OCI-LY3 (cell line): ENCODE measurements around the gene ICAM1.

ENCODE experiments used
- H2AFZ ChIP-seq: fragments of 200-600, 300-600 bp; shearing (Covaris generic); 2 replicates; pipeline ENCODE4 v1.6.0; 2014; ENCODE audit warnings: antibody characterized with exemption, low read depth, low read length
- H3K27ac ChIP-seq: fragments of 200-600, 300-600 bp; sonication (generic); 2 replicates; pipeline ENCODE4 v1.5.1; 2014; ENCODE audit warnings: mild to moderate bottlenecking, low read length, moderate library complexity, mixed read lengths
- H3K27me3 ChIP-seq: fragments of 200-600, 300-600 bp; sonication (generic); 2 replicates; pipeline ENCODE4 v1.6.1; 2014; ENCODE audit warnings: low read depth, low read length, mixed read lengths
- H3K36me3 ChIP-seq: fragments of 200-600, 300-600 bp; sonication (generic); replicated peaks from 2 replicates; pipeline ENCODE3; 2014; ENCODE audit warnings: low read depth, low read length, mixed read lengths
- H3K4me1 ChIP-seq: fragments of 300-600, 200-600 bp; sonication (generic); 2 replicates; pipeline ENCODE4 v1.6.1; 2014; ENCODE audit warnings: low read length, mixed read lengths
- H3K4me2 ChIP-seq: fragments of 200-600, 300-600 bp; sonication (generic); 2 replicates; pipeline ENCODE4 v1.6.1; 2014; ENCODE audit warnings: low read length, mixed read lengths
- H3K4me3 ChIP-seq: fragments of 300-600, 200-600 bp; sonication (generic); 2 replicates; pipeline ENCODE4 v1.5.1; 2014; ENCODE audit warnings: antibody characterized with exemption, mild to moderate bottlenecking, low read length, moderate library complexity
- H3K79me2 ChIP-seq: fragments of 300-600, 200-600 bp; shearing (Covaris generic); 2 replicates; pipeline ENCODE4 v1.6.1; 2014; ENCODE audit warnings: mild to moderate bottlenecking, low read length, mixed read lengths
- H3K9ac ChIP-seq: fragments of 300-600, 200-600 bp; shearing (Covaris generic); 2 replicates; pipeline ENCODE4 v1.6.0; 2014; ENCODE audit warnings: mild to moderate bottlenecking, low read length, moderate library complexity
- H3K9me3 ChIP-seq: fragments of 200-600, 300-600 bp; shearing (Covaris generic); 2 replicates; pipeline ENCODE4 v1.6.1; 2014; ENCODE audit warnings: low read length, mixed read lengths; ENCODE audit not compliant: insufficient read depth
- H4K20me1 ChIP-seq: fragments of 200-600, 300-600 bp; sonication (generic); 2 replicates; pipeline ENCODE4 v1.6.1; 2016; ENCODE audit warnings: low read length, mixed read lengths; ENCODE audit not compliant: insufficient read depth
- CTCF ChIP-seq: fragments of 200-600, 300-600 bp; sonication (generic); IDR thresholded peaks from 2 replicates; pipeline ENCODE4 v1.5.1; 2014; ENCODE audit warnings: antibody characterized with exemption, low read length, low read depth
- EZH2phosphoT487 ChIP-seq: fragments of 200-600 bp; shearing (Covaris generic); IDR thresholded peaks from 2 replicates; pipeline ENCODE4 v1.6.1; 2018; ENCODE audit warnings: antibody characterized with exemption, mixed run types, low read depth

ICAM1 gene

GRCh38 chr19:10316229-10317044 is 45.5 kb downstream of the ICAM1 start:
- Histone ChIP-seq H3K9ac (no peak overlapping the region; the same call in 1 of the 2 replicates), H2AFZ (no peak overlapping the region), H4K20me1 (no peaks in the 10 kb centered on the region), H3K4me1 (peaks cover 11% of the 10 kb centered on the region), H3K27me3 (no peaks in the 10 kb centered on the region), H3K27ac (peak overlapping the region; percentile 32), H3K4me2 (peak overlapping the region; percentile 96), H3K79me2 (peaks cover 3% of the 10 kb centered on the region; the same call in 1 of the 2 replicates), H3K36me3 (peaks cover 37% of the 10 kb centered on the region), H3K4me3 (peak overlapping the region; percentile 84), H3K9me3 (no peaks in the 10 kb centered on the region)
- TF ChIP-seq CTCF (no peak), EZH2phosphoT487 (no peak)

GRCh38 chr19:10317045-10317856 is 46.3 kb downstream of the ICAM1 start:
- H3K9me3 ChIP-seq: no peaks in the 10 kb centered on the region
- no peak overlapping the region for H3K9ac ChIP-seq
- H3K4me1 ChIP-seq: peaks cover 11% of the 10 kb centered on the region
- no peak overlapping the region for H3K4me3 ChIP-seq
- H3K79me2 ChIP-seq: peaks cover 3% of the 10 kb centered on the region; the same call in 1 of the 2 replicates
- no peaks in the 10 kb centered on the region for H4K20me1 ChIP-seq
- H3K27ac ChIP-seq: no peak overlapping the region
- H2AFZ ChIP-seq: no peak overlapping the region
- no peak for TF ChIP-seq CTCF
- no peak for TF ChIP-seq EZH2phosphoT487
- no peak overlapping the region for H3K4me2 ChIP-seq
- H3K36me3 ChIP-seq: peaks cover 44% of the 10 kb centered on the region
- no peaks in the 10 kb centered on the region for H3K27me3 ChIP-seq

GRCh38 chr19:10317857-10318462 is 47.0 kb downstream of the ICAM1 start:
- peaks cover 51% of the 10 kb centered on the region for H3K36me3 ChIP-seq

More at GRCh38 chr19:10317857-10318462, 47.0 kb downstream of the ICAM1 start:
- no peak overlapping the region for H3K4me2 ChIP-seq
- H3K27me3 ChIP-seq: no peaks in the 10 kb centered on the region
- no peak overlapping the region for H3K4me3 ChIP-seq
- H3K9me3 ChIP-seq: no peaks in the 10 kb centered on the region
- H2AFZ ChIP-seq: no peak overlapping the region
- H4K20me1 ChIP-seq: no peaks in the 10 kb centered on the region
- H3K27ac ChIP-seq: no peak overlapping the region
- no peak for TF ChIP-seq CTCF
- peaks cover 3% of the 10 kb centered on the region; the same call in 1 of the 2 replicates for H3K79me2 ChIP-seq
- H3K9ac ChIP-seq: no peak overlapping the region
- peaks cover 11% of the 10 kb centered on the region for H3K4me1 ChIP-seq
